Measurements from ENCODE around the gene WNT3. TPM values are rescaled to one million over a fixed set of nuclear protein-coding genes. Genes with fewer than 3 reads are reported as not detected.

The WNT3 gene
- total and polyA plus RNA-seq, 4 experiments from 2014 or later: not detected

GRCh38 chr17:46774108-46774737 is 44.3 kb downstream of the WNT3 start:
- no peaks in the 10 kb centered on the region for H3K36me3 Mint-ChIP-seq
- H3K27ac Mint-ChIP-seq: no peak overlapping the region
- POLR2A ChIA-PET (ENCODE audit: partially characterized antibody): no interaction called here
- Histone ChIP-seq H3K27ac (ENCODE audit: low read depth, low read length) (no peak overlapping the region), H3K36me3 (ENCODE audit: insufficient read depth, low read length) (no peaks in the 10 kb centered on the region), H3K9me3 (ENCODE audit: control insufficient read depth in 1 of 2, low read length in 2 of 2) (no peaks in the 10 kb centered on the region), H3K4me3 (ENCODE audit: low read length in 2 of 2) (no peak overlapping the region), H3K4me1 (ENCODE audit: insufficient read depth, low read length) (peaks cover 19% of the 10 kb centered on the region), H3K27me3 (ENCODE audit: insufficient read depth, low read length) (peaks cover 26% of the 10 kb centered on the region)
- intact Hi-C loops (cut with micrococcal nuclease): no loop called here
- no peak for DNase-seq
- peak overlapping the region in 3 of 8 donors; percentile 13 to 39 (median 36) for H3K4me3 Mint-ChIP-seq
- CTCF ChIA-PET (ENCODE audit: partially characterized antibody): no interaction called here
- H3K27me3 Mint-ChIP-seq: peaks cover 18 to 42% of the 10 kb centered on the region in 2 donors
- H3K9me3 Mint-ChIP-seq: no peaks in the 10 kb centered on the region
- peaks cover 4 to 24% (median 13%) of the 10 kb centered on the region in 4 donors for H3K4me1 Mint-ChIP-seq

- Mint-ChIP-seq H3K27ac (no peak overlapping the region), H3K36me3 (no peaks in the 10 kb centered on the region), H3K4me1 (peaks cover 4 to 25% (median 13%) of the 10 kb centered on the region in 4 donors), H3K9me3 (no peaks in the 10 kb centered on the region), H3K4me3 (no peak overlapping the region), H3K27me3 (peaks cover 18 to 40% of the 10 kb centered on the region in 2 donors)
- no peak overlapping the region for H3K27ac ChIP-seq (ENCODE audit: low read depth, low read length)
- intact Hi-C loops (cut with micrococcal nuclease): no loop called here
- H3K4me1 ChIP-seq (ENCODE audit: insufficient read depth, low read length): peaks cover 19% of the 10 kb centered on the region
- no peaks in the 10 kb centered on the region for H3K36me3 ChIP-seq (ENCODE audit: insufficient read depth, low read length)
- ChIA-PET POLR2A (ENCODE audit: partially characterized antibody) (no interaction called here), CTCF (ENCODE audit: partially characterized antibody) (no interaction called here)
- DNase-seq: no peak
- H3K4me3 ChIP-seq (ENCODE audit: low read length in 2 of 2): no peak overlapping the region
- peaks cover 26% of the 10 kb centered on the region for H3K27me3 ChIP-seq (ENCODE audit: insufficient read depth, low read length)
- no peaks in the 10 kb centered on the region for H3K9me3 ChIP-seq (ENCODE audit: control insufficient read depth in 1 of 2, low read length in 2 of 2)
These were observed 44.8 kb downstream of the WNT3 start for GRCh38 chr17:46773676-46774075.

- H3K9me3 ChIP-seq (ENCODE audit: control insufficient read depth in 1 of 2, low read length in 2 of 2): no peaks in the 10 kb centered on the region
- Mint-ChIP-seq H3K9me3 (no peaks in the 10 kb centered on the region), H3K27me3 (peaks cover 18 to 37% of the 10 kb centered on the region in 2 donors), H3K4me1 (peaks cover 4 to 25% (median 13%) of the 10 kb centered on the region in 4 donors), H3K36me3 (no peaks in the 10 kb centered on the region), H3K27ac (no peak overlapping the region), H3K4me3 (peak overlapping the region in 5 of 8 donors; percentile 39 to 77 (median 49))
- H3K27me3 ChIP-seq (ENCODE audit: insufficient read depth, low read length): peaks cover 26% of the 10 kb centered on the region
- no peaks in the 10 kb centered on the region for H3K36me3 ChIP-seq (ENCODE audit: insufficient read depth, low read length)
- no peak overlapping the region for H3K4me3 ChIP-seq (ENCODE audit: low read length in 2 of 2)
- POLR2A ChIA-PET (ENCODE audit: partially characterized antibody): no interaction called here
- H3K27ac ChIP-seq (ENCODE audit: low read depth, low read length): no peak overlapping the region
- intact Hi-C loops (cut with micrococcal nuclease): no loop called here
- CTCF ChIA-PET (ENCODE audit: partially characterized antibody): interaction anchor here (1.0 kb wide), 1 partner anchor 20 kb away, joined by 3 read pairs; no protein-coding TSS in a partner anchor
- DNase-seq: no peak
- H3K4me1 ChIP-seq (ENCODE audit: insufficient read depth, low read length): peaks cover 19% of the 10 kb centered on the region
These were observed 45.3 kb downstream of the WNT3 start for GRCh38 chr17:46773221-46773605.

- no peaks in the 10 kb centered on the region for H3K36me3 Mint-ChIP-seq
- CTCF ChIA-PET (ENCODE audit: partially characterized antibody): interaction anchor here (1.0 kb wide), 1 partner anchor 19 kb away, joined by 3 read pairs; no protein-coding TSS in a partner anchor
- peaks cover 26% of the 10 kb centered on the region for H3K27me3 ChIP-seq (ENCODE audit: insufficient read depth, low read length)
- POLR2A ChIA-PET (ENCODE audit: partially characterized antibody): no interaction called here
- no peaks in the 10 kb centered on the region for H3K9me3 Mint-ChIP-seq
- H3K36me3 ChIP-seq (ENCODE audit: insufficient read depth, low read length): no peaks in the 10 kb centered on the region
- peak overlapping the region; percentile 74 to 86 (median 78) for H3K4me3 Mint-ChIP-seq
- no peak overlapping the region for H3K27ac Mint-ChIP-seq
- peaks cover 16 to 35% of the 10 kb centered on the region in 2 donors for H3K27me3 Mint-ChIP-seq
- H3K4me3 ChIP-seq (ENCODE audit: low read length in 2 of 2): peak overlapping the region; percentile 11 to 40
- no peaks in the 10 kb centered on the region for H3K9me3 ChIP-seq (ENCODE audit: control insufficient read depth in 1 of 2, low read length in 2 of 2)
- no peak for DNase-seq
- peaks cover 19% of the 10 kb centered on the region for H3K4me1 ChIP-seq (ENCODE audit: insufficient read depth, low read length)
- no peak overlapping the region for H3K27ac ChIP-seq (ENCODE audit: low read depth, low read length)
- intact Hi-C loops (cut with micrococcal nuclease): no loop called here
- peaks cover 4 to 25% (median 13%) of the 10 kb centered on the region in 4 donors for H3K4me1 Mint-ChIP-seq
These were observed 45.8 kb downstream of the WNT3 start for GRCh38 chr17:46772475-46773220.

GRCh38 chr17:46771561-46772474 is 46.7 kb downstream of the WNT3 start:
- Mint-ChIP-seq H3K27me3 (peaks cover 18 to 36% of the 10 kb centered on the region in 2 donors), H3K27ac (no peak overlapping the region), H3K4me3 (peak overlapping the region; percentile 74 to 86 (median 78)), H3K9me3 (no peaks in the 10 kb centered on the region), H3K36me3 (no peaks in the 10 kb centered on the region), H3K4me1 (peaks cover 5 to 25% (median 13%) of the 10 kb centered on the region in 4 donors)
- Histone ChIP-seq H3K27ac (ENCODE audit: low read depth, low read length) (no peak overlapping the region), H3K4me1 (ENCODE audit: insufficient read depth, low read length) (peaks cover 19% of the 10 kb centered on the region), H3K36me3 (ENCODE audit: insufficient read depth, low read length) (no peaks in the 10 kb centered on the region), H3K9me3 (ENCODE audit: control insufficient read depth in 1 of 2, low read length in 2 of 2) (no peaks in the 10 kb centered on the region), H3K4me3 (ENCODE audit: low read length in 2 of 2) (peak overlapping the region; percentile 11 to 40), H3K27me3 (ENCODE audit: insufficient read depth, low read length) (peaks cover 26% of the 10 kb centered on the region)
- intact Hi-C loops (cut with micrococcal nuclease): no loop called here
- DNase-seq: peak in 1 of 5 donors; percentile 13
- POLR2A ChIA-PET (ENCODE audit: partially characterized antibody): no interaction called here
- CTCF ChIA-PET (ENCODE audit: partially characterized antibody): interaction anchor here (1.0 kb wide), 1 partner anchor 18 kb away, joined by 3 read pairs; no protein-coding TSS in a partner anchor

GRCh38 chr17:46770818-46771560 is 47.5 kb downstream of the WNT3 start:
- Histone ChIP-seq H3K27ac (ENCODE audit: low read depth, low read length) (no peak overlapping the region), H3K4me3 (ENCODE audit: low read length in 2 of 2) (no peak overlapping the region), H3K36me3 (ENCODE audit: insufficient read depth, low read length) (no peaks in the 10 kb centered on the region), H3K4me1 (ENCODE audit: insufficient read depth, low read length) (peaks cover 19% of the 10 kb centered on the region), H3K9me3 (ENCODE audit: control insufficient read depth in 1 of 2, low read length in 2 of 2) (no peaks in the 10 kb centered on the region), H3K27me3 (ENCODE audit: insufficient read depth, low read length) (peaks cover 26% of the 10 kb centered on the region)
- intact Hi-C loops (cut with micrococcal nuclease): no loop called here
- H3K27me3 Mint-ChIP-seq: peaks cover 17 to 30% of the 10 kb centered on the region in 2 donors
- no peaks in the 10 kb centered on the region for H3K36me3 Mint-ChIP-seq
- ChIA-PET POLR2A (ENCODE audit: partially characterized antibody) (no interaction called here), CTCF (ENCODE audit: partially characterized antibody) (no interaction called here)
- H3K4me3 Mint-ChIP-seq: peak overlapping the region; percentile 43 to 74 (median 69)
- DNase-seq: peak in 3 of 5 donors; percentile 8 to 15 (median 12)
- H3K27ac Mint-ChIP-seq: no peak overlapping the region
- H3K4me1 Mint-ChIP-seq: peaks cover 5 to 25% (median 13%) of the 10 kb centered on the region in 4 donors
- H3K9me3 Mint-ChIP-seq: no peaks in the 10 kb centered on the region

Data from CD4-positive, alpha-beta memory T cell (primary cell).